Mucosa of stomach (tissue), 1 donor: ENCODE results near the gene VPS8.

Experiments used
- H3K27me3 ChIP-seq: one replicate; pipeline ENCODE4 v1.7.0; 2013; ENCODE audit warnings: mild to moderate bottlenecking, low read length; ENCODE audit not compliant: control insufficient read depth, insufficient read depth
- H3K36me3 ChIP-seq: one replicate; pipeline ENCODE4 v1.7.0; 2013; ENCODE audit warnings: low read length; ENCODE audit not compliant: control insufficient read depth, insufficient read depth
- H3K4me1 ChIP-seq: one replicate; pipeline ENCODE4 v1.7.0; 2013; ENCODE audit warnings: mild to moderate bottlenecking, low read length; ENCODE audit not compliant: control insufficient read depth, insufficient read depth
- H3K4me3 ChIP-seq: one replicate; pipeline ENCODE4 v1.7.0; 2013; ENCODE audit warnings: low read length
- H3K9ac ChIP-seq: one replicate; pipeline ENCODE4 v1.7.0; 2013; ENCODE audit warnings: mild to moderate bottlenecking, low read length, moderate library complexity
- H3K9me3 ChIP-seq: one replicate; pipeline ENCODE4 v1.7.0; 2013; ENCODE audit warnings: mild to moderate bottlenecking, low read length, moderate library complexity; ENCODE audit not compliant: control insufficient read depth
- donor health status: Pancreatic carcinoma.

The VPS8 gene

DNA sequence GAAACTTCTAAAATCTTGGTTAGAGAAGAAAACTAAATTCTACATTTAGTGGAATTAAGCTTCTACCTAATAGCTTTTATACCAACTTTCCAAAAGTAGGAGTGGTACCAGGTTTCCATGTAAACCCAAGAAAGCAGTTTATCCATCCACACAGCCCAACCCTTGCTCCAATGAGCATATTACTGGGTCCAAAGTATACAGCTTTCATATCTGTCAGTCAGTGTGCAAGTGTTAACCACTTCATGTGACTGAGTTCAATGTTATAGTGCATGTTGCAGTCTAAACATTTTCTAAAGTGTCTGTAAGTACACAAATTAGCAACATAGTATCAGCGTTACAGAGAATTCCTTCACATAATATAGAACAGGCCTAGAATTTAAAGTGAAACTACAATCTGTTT lies 267.7 kb downstream of the VPS8 start:
- Histone ChIP-seq H3K36me3 (no peaks in the 10 kb centered on the region), H3K4me1 (no peaks in the 10 kb centered on the region), H3K27me3 (no peaks in the 10 kb centered on the region), H3K4me3 (no peak overlapping the region), H3K9me3 (no peaks in the 10 kb centered on the region), H3K9ac (no peak overlapping the region)

DNA sequence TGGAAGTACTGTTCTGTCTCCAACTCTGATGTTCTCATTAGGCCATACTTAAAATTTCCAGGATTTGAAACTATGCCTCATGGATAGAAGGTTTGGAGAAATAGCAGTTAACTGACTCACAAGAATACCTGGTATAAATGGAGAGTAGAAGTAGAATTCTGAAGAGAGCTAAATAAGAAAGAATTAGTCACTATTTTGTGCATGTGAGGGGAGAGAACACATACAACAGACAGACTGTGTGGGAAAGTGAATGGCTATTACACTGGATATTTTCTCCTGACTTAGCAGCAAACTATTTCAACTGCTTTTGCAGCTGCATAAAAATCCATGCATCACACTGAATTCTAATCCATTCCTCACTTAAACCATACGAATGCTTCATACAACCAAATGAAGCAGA lies 269.6 kb downstream of the VPS8 start:
- Histone ChIP-seq H3K36me3 (no peaks in the 10 kb centered on the region), H3K9ac (no peak overlapping the region), H3K4me3 (no peak overlapping the region), H3K27me3 (no peaks in the 10 kb centered on the region), H3K9me3 (no peaks in the 10 kb centered on the region), H3K4me1 (no peaks in the 10 kb centered on the region)

DNA sequence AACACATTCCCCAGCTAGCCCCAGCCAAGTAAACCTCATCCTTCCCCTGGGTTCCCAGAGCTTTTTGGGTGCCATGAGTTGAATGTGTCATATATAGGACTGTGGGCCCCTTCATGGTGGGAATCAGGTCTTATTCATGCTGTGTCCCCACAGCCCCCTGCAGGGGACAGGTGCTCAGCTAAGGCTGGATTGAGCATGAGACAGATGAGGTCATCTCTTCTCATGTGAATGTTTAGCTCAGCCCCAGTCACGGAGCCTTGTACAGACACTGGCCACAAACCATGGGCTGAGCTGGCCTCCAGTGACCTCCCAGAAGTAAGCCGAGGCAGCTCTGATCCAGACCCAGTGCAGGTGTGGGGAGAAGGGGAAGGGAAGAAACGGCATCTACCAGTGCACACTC lies 270.2 kb downstream of the VPS8 start:
- H3K4me1 ChIP-seq, result no peaks in the 10 kb centered on the region
- no peaks in the 10 kb centered on the region for H3K36me3 ChIP-seq
- no peak overlapping the region for H3K4me3 ChIP-seq
- no peaks in the 10 kb centered on the region for H3K27me3 ChIP-seq
- H3K9ac ChIP-seq, result no peak overlapping the region
- no peaks in the 10 kb centered on the region for H3K9me3 ChIP-seq

DNA sequence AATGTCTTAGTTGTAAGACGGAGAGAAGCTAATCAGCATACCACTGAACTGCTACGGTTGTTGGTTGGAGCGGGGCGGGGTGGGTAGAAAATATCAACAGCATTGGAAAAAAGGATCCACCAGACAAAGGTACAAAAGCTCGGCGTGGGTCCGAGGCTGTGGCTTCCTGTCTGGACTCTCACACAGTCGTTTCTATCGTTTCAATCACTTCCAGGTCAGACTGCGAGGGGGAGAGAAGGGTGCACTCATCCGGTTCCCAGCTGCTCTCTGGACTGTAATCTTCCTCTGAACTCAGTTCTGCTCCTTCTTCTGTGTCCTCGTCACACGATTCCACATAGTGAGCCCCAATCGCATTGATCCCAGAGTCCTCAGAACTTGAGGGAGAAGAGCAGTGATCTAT lies 270.9 kb downstream of the VPS8 start:
- H3K4me1 ChIP-seq, result no peaks in the 10 kb centered on the region
- H3K9ac ChIP-seq, result no peak overlapping the region
- H3K27me3 ChIP-seq, result no peaks in the 10 kb centered on the region
- H3K36me3 ChIP-seq, result no peaks in the 10 kb centered on the region
- H3K4me3 ChIP-seq, result no peak overlapping the region
- H3K9me3 ChIP-seq, result no peaks in the 10 kb centered on the region

DNA sequence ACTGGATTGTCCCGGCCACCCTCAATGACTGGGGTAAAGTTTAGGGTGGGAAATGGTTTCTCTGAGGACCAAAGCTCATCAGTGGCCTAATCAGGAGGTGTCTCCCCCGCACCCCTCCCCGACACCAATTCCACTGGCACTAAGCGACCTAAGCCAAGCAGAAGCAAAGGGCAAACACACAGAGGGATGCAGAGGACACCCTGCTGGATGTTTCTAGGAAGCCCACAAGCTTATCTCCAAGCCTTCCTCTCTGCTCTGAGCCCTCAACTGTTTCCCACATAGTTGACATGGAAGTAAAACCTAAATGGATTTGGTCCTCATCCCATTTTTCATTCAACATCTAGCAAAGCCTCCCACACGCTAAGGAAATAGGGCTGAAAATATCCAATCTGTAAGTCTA lies 272.4 kb downstream of the VPS8 start:
- Histone ChIP-seq H3K27me3 (no peaks in the 10 kb centered on the region), H3K4me1 (no peaks in the 10 kb centered on the region), H3K4me3 (no peak overlapping the region), H3K9me3 (no peaks in the 10 kb centered on the region), H3K36me3 (no peaks in the 10 kb centered on the region), H3K9ac (no peak overlapping the region)

DNA sequence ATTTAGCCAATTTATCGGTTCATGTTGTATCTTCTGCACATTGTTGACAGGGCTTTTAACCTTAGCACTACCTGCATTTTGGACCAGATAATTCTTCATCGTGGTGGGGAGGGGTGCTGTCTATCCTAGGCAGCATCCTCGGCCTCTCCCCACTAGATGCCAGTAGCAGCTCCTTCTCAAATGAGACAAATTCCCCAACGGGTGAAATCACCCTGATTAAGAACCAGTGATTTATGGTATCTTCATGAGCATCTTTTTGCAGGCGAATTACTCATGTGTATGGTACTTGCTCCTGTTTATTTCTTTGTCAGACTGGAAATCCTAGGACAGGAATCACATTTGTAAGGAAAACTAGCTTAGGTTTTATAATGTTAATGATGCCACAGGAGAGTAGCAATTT lies 272.9 kb downstream of the VPS8 start:
- Histone ChIP-seq H3K4me3 (no peak overlapping the region), H3K27me3 (no peaks in the 10 kb centered on the region), H3K9ac (no peak overlapping the region), H3K4me1 (no peaks in the 10 kb centered on the region), H3K9me3 (no peaks in the 10 kb centered on the region), H3K36me3 (no peaks in the 10 kb centered on the region)

DNA sequence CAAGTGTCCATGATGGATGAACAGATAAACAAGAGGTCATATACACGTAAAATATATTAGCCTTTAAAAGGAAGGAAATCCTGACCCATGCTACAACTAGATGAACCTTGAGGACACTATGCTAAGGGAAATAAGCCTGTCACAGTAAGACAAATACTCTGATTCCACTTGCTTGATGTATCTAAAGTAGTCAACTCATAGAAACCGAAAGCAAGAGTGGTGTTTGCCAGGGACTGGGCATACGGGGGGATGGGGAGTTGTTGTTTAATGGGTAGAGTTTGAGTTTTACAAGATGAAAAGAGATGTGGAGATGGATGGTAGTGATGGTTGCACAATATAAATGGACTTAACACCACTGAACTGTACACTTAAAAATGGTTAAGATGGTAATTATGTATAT lies 275.5 kb downstream of the VPS8 start:
- Histone ChIP-seq H3K9ac (no peak overlapping the region), H3K4me1 (no peaks in the 10 kb centered on the region), H3K9me3 (no peaks in the 10 kb centered on the region), H3K36me3 (no peaks in the 10 kb centered on the region), H3K4me3 (no peak overlapping the region), H3K27me3 (no peaks in the 10 kb centered on the region)

DNA sequence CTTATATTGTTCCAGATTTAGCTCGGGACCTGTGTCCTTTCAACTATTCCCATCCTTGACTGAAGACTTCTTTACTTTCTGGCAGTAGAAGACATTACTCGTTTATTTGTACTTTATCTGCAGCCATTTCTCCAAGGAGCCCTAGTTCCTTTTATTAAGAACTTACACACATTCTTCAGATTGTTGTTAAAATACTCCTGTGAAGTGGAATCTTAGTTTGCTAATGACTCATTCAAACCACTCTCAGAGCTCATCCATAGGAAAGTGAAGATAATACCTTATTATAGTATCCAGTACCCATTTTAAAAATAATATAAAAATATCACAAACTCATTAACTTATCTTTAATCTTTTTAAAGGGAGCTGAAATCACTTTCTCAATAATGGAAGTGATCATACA lies 277.4 kb downstream of the VPS8 start:
- Histone ChIP-seq H3K4me1 (no peaks in the 10 kb centered on the region), H3K36me3 (no peaks in the 10 kb centered on the region), H3K9me3 (no peaks in the 10 kb centered on the region)

DNA sequence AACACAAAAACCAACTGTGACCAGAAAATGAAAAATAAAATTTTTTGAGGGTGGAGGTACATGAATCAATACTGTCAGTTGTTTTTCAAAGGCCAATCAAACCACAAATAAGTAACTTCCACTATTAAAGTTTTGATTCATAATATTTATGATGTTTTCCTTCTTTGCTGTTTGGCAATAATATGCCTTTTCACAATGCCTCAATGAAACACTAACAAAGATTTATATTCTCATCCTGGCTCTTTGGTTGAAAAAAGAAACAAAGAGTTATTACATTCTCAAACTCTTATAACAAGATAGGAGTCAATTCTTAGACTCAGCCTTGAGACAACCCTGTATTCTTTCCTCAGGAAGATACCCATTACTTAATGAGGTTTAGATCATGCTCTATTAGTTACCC lies 277.8 kb downstream of the VPS8 start:
- H3K4me1 ChIP-seq, result no peaks in the 10 kb centered on the region
- H3K9me3 ChIP-seq, result no peaks in the 10 kb centered on the region
- no peak overlapping the region for H3K9ac ChIP-seq
- H3K4me3 ChIP-seq, result no peak overlapping the region
- H3K27me3 ChIP-seq, result no peaks in the 10 kb centered on the region
- no peaks in the 10 kb centered on the region for H3K36me3 ChIP-seq

More for the DNA sequence above, 277.4 kb downstream of the VPS8 start:
- Histone ChIP-seq H3K27me3 (no peaks in the 10 kb centered on the region), H3K4me3 (no peak overlapping the region), H3K9ac (no peak overlapping the region)

DNA sequence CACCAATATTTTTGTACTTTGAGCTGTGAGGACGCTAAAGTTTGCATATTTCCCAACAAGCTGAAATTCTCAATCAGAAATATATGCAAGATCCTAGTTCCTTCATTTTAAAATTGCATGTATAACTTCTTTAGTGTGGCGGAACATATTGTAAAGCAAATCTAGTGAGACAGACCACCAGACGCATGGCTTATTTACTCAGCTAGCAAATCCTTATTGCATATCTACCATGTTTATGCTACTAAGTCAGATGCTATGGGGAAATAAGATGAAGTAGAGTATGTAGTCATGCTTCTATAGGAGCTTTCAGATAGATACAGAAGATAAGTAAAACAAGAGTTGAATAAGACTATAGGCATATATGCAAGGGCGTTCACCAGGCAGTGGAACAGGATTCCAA lies 278.8 kb downstream of the VPS8 start:
- H3K27me3 ChIP-seq, result no peaks in the 10 kb centered on the region
- H3K9ac ChIP-seq, result no peak overlapping the region
- H3K36me3 ChIP-seq, result no peaks in the 10 kb centered on the region
- no peak overlapping the region for H3K4me3 ChIP-seq
- H3K4me1 ChIP-seq, result no peaks in the 10 kb centered on the region
- no peaks in the 10 kb centered on the region for H3K9me3 ChIP-seq

DNA sequence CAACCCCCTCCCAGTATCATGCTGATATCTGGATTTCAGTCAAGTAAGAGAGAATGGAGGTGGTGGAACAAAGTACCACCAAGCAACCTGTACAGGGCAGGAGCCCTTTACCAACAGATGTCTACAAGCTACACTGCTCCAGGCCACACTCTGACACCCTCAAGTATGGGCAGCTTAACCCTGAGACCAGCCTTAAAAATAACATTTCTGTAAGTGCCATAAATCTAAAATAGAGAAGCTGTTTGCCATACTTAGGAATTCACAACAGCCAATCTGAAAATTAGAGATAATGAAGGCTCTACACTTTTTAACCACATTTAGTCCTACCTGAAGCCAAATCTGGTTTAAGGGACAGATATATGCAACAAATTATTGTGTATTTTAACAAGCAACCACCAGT lies 281.1 kb downstream of the VPS8 start:
- Histone ChIP-seq H3K27me3 (no peaks in the 10 kb centered on the region), H3K9ac (no peak overlapping the region), H3K4me1 (no peaks in the 10 kb centered on the region), H3K9me3 (no peaks in the 10 kb centered on the region), H3K36me3 (no peaks in the 10 kb centered on the region), H3K4me3 (no peak overlapping the region)

DNA sequence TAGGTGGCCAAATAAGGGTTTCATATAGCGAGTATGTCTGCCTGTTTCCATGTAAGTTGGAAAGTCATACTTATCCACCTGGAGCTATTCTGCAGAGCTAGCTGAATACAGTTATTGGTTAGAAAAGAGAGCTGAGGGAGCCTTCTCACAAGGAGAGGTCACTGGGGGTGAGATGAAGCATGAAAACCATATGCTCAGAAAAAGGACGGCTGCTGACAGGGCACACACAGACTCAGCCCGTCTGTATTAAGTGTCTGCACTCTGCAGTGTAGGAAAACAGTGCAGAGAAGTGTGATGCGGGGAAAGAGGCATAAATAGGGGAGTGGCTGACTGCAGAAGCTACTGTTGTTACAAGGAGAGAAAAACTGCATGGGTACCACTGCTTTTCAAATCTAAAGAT lies 282.7 kb downstream of the VPS8 start:
- Histone ChIP-seq H3K9ac (no peak overlapping the region), H3K4me1 (no peaks in the 10 kb centered on the region), H3K9me3 (no peaks in the 10 kb centered on the region), H3K27me3 (no peaks in the 10 kb centered on the region), H3K4me3 (no peak overlapping the region), H3K36me3 (no peaks in the 10 kb centered on the region)
